DLD1 (cell line): Measurements from ENCODE around the gene PXYLP1.

Source experiments
- in situ Hi-C: cut with HindIII; loops from 2 replicates; pipeline ENCODE4 v1.10.0; 2017; ENCODE audit warnings: low sequenced_read_pairs

Gene PXYLP1

GRCh38 chr3:141341536-141341935 is 109.9 kb downstream of the PXYLP1 start:
- in situ Hi-C loops, result no loop called here

DNA sequence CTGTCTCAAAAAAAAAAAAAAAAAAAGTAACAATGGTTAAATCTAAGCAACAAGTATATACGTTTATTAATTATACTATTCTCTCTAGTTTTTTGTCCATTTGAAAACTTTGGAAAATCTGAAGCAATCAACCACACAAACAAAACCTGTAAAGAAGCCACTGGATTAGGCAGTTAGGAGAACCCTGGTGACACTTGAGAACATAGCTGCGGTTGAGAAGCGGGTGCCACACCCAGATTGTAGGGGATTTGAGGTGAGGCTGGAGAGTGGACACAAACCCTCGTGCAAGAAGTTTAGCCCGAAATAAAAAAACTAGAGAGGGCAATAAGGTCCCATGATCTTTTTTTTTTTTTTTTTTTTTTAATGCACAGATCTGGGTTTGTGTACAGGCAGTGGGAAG is 110.8 kb downstream of the PXYLP1 start:
- in situ Hi-C loops, result no loop called here

DNA sequence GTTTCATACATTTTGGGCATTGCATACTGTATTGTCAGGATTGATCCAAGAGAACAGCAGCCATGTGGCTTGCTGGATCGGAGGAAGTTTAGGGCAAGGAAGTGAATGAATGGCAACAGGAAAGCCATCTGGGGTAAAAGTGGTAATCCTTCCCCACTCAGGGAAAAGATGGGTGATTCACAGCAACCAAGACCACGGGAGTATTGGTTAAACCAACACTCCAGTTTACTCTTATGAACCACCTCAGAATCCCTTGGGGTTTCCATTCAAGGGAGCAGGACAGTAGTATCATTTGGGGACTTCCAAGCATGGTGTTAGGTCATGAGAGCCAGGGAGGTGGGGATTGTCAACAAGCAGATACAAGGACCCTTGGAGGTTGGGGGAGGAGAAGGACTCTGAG is 111.5 kb downstream of the PXYLP1 start:
- in situ Hi-C loops, result no loop called here

- in situ Hi-C loops, result no loop called here
These were observed 112.2 kb downstream of the PXYLP1 start for GRCh38 chr3:141343865-141344271.
